ENCODE results near the gene KLF9. TPM values are rescaled to one million over a fixed set of nuclear protein-coding genes. Genes with fewer than 3 reads are reported as not detected.
A peak's percentile ranks its signal among the peaks of the same experiment; 100 is the strongest.

KLF9 gene
- total RNA-seq, 4 donors from 2014 or later, result 13.7 to 71.0 (median 17.3) TPM

DNA sequence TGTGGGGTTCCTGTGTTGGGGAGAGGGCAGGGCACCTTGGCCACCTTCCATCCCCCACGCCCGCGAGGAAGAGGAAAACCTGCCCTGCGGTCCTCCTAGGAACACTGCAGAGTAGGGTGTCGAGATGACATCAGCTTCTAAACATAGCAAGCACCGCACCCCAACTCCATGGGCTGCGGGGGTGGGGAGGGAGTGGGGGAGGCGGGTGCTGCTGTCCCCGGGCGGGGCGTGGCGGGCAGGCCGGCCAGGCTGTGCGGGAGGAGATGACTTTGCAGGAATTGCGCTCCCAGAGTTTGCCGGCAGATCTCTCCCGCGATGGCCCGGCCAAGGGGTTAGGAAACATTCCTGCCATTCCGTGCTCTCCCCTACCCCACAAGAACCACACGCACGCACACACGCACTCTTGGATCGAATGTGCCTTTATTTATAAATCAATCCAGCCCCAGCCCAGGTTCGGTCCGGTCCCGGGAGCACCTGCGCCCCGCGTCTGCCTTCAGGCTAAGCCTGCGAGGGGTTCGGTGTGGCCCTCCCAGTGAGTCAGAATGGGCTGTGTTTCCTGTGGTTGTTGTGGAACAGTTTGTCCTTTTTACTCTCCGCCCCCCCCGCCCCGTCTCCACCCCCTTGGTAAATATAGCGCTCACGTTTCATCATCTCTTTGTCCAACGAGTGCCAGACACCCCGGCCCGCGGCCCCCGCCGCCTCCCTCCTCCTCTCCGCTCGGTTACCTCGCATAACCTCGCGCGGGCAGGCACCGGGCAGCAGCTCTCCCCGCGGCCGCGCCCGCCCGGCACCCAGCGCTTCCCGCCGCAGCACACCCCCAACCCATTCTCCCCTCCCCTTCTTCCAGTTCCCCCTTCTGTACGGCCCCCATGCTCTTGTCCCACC, 5.3 kb upstream of the KLF9 start:
- H3K4me1 ChIP-seq, result peaks cover 24 to 77% (median 36%) of the 10 kb centered on the region in 3 donors
- WGBS, 2 donors, result 1 to 2% methylated on average over 44 to 47 of the region's 60 CpGs

DNA sequence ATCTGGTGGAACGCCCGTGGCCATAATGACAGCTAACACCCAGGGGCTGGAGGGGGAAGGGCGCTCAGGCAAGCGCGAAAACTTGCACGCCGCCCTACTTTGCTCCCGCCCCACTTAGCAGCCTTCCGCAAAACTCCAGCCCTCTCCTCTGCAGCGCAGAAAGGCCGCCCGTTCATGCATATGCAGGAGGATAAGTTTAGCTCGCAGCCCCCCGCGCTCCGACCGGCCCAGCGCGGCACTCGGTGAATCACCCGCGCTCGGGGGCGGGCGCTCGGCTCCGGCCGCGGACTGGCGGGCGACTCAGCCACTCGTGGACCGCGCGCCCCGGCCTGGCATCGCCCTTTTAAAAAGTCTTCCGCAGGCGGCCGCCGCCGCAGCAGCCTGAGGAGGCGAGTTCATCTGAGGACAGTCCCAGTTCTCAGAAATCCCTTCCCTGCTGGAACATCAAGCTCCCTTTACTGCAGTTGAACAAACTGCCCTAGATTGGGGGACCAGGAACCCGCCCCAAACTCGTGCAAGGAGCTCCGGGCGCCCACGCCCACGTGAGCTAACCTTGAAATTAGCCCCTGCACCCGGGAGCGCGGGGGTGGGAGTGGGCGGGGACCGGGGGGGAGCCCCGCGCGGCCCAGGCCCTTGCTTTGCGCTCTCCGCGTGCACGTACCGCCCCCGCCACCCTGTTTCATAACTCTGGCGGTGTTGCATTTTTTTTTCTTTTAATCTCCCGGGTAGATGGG, 4.5 kb upstream of the KLF9 start:
- Histone ChIP-seq H3K4me3 (peak overlapping the region; percentile 38 to 72 (median 51)), H3K27me3 (no peaks in the 10 kb centered on the region), H3K27ac (peak overlapping the region; percentile 96 to 100 (median 100)), H3K4me1 (peaks cover 24 to 81% (median 36%) of the 10 kb centered on the region in 3 donors), H3K36me3 (no peaks in the 10 kb centered on the region), H3K9me3 (no peaks in the 10 kb centered on the region)
- WGBS, 2 donors, result 0% methylated on average over 24 to 30 of the region's 65 CpGs
- intact Hi-C loops (cut with DNase I), result no loop called here
- DNase-seq, result peak; percentile 93
- TF ChIP-seq POLR2A (IDR thresholded peaks at IDR 0.05), result peak in 2 of 4 donors; percentile 90 to 97
- TF ChIP-seq, protein P1, sequence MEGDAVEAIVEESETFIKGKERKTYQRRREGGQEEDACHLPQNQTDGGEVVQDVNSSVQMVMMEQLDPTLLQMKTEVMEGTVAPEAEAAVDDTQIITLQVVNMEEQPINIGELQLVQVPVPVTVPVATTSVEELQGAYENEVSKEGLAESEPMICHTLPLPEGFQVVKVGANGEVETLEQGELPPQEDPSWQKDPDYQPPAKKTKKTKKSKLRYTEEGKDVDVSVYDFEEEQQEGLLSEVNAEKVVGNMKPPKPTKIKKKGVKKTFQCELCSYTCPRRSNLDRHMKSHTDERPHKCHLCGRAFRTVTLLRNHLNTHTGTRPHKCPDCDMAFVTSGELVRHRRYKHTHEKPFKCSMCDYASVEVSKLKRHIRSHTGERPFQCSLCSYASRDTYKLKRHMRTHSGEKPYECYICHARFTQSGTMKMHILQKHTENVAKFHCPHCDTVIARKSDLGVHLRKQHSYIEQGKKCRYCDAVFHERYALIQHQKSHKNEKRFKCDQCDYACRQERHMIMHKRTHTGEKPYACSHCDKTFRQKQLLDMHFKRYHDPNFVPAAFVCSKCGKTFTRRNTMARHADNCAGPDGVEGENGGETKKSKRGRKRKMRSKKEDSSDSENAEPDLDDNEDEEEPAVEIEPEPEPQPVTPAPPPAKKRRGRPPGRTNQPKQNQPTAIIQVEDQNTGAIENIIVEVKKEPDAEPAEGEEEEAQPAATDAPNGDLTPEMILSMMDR (IDR thresholded peaks at IDR 0.05), result no peak

More for the DNA sequence above, 5.3 kb upstream of the KLF9 start:
- Histone ChIP-seq H3K27ac (peak overlapping the region; percentile 96 to 100 (median 100)), H3K36me3 (no peaks in the 10 kb centered on the region), H3K9me3 (no peaks in the 10 kb centered on the region), H3K4me3 (peak overlapping the region; percentile 38 to 72 (median 51)), H3K27me3 (no peaks in the 10 kb centered on the region)
- DNase-seq, result peak; percentile 91
- TF ChIP-seq POLR2A (IDR thresholded peaks at IDR 0.05), result peak in 3 of 4 donors; percentile 48 to 93 (median 91)
- TF ChIP-seq, protein P1 (IDR thresholded peaks at IDR 0.05), result peak in 3 of 6 experiments; percentile 7 to 23 (median 17)
- intact Hi-C loops (cut with DNase I), result loop anchor here (2.0 kb wide), 1 partner anchor 61 kb away; no protein-coding TSS in a partner anchor

DNA sequence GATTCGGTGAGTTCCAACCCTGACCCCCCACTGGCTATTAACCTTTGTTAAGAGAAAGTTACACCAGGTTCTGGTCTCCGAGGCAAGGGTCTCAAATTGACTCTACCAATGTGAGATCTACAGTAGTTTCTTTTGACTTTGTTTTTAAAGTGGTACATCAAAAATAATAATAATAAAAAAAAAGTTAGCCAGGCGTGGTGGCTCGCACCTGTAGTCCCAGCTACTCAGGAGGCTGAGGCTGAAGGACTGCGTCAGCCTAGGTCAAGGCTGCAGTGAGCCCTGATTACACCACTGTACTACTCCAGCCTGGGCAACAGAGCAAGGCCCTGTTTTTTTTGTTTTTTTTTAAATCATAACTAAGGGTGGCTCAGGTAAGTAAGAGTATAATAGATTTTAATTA, 1.0 kb upstream of the KLF9 start:
- DNase-seq, result no peak
- Histone ChIP-seq H3K27ac (peak overlapping the region; percentile 96 to 100 (median 100)), H3K4me1 (peaks cover 15 to 65% (median 20%) of the 10 kb centered on the region in 3 donors), H3K27me3 (no peaks in the 10 kb centered on the region), H3K9me3 (no peaks in the 10 kb centered on the region), H3K36me3 (no peaks in the 10 kb centered on the region), H3K4me3 (peak overlapping the region in 1 of 4 donors; percentile 96)
- TF ChIP-seq, protein P1 (IDR thresholded peaks at IDR 0.05), result no peak
- TF ChIP-seq POLR2A (IDR thresholded peaks at IDR 0.05), result no peak
- 78 to 87% methylated on average over 5 of the region's 5 CpGs for WGBS, 2 donors
- intact Hi-C loops (cut with DNase I), result no loop called here

DNA sequence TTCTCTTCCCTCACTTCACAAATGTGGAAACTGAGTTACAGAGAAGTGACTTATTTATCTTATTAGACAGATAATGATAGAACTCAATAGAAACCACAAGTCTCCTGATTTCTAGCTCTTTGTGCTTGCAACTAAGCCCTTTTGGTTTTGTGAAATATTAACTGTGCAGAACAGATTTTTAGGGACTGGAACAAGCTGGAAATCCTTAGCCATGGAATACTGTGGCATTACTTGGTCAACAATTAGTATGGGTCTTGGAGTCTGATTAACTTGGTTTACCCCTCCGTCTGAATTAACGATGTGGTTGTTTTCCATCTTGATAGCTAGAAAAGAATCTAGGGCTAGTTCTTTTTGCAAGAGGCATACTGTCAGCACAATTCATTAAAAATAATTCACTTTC, 584 bp upstream of the KLF9 start:
- 75 to 90% methylated on average over 2 of the region's 2 CpGs for WGBS, 2 donors
- TF ChIP-seq, protein P1 (IDR thresholded peaks at IDR 0.05), result no peak
- TF ChIP-seq POLR2A (IDR thresholded peaks at IDR 0.05), result no peak
- H3K4me3 ChIP-seq, result peak overlapping the region in 3 of 4 donors; percentile 78 to 96 (median 91)
- peak overlapping the region; percentile 96 to 100 (median 100) for H3K27ac ChIP-seq
- H3K27me3 ChIP-seq, result no peaks in the 10 kb centered on the region
- no peaks in the 10 kb centered on the region for H3K36me3 ChIP-seq
- DNase-seq, result no peak
- peaks cover 19 to 66% (median 24%) of the 10 kb centered on the region in 3 donors for H3K4me1 ChIP-seq
- no peaks in the 10 kb centered on the region for H3K9me3 ChIP-seq
- intact Hi-C loops (cut with DNase I), result no loop called here

Measured in esophagus squamous epithelium (tissue), 5 donors.